Upper lobe of right lung (tissue), 1 donor: ENCODE measurements around the gene PPP6R3. TPM values are rescaled to one million over a fixed set of nuclear protein-coding genes. Genes with fewer than 3 reads are reported as not detected.

ENCODE experiments used
- ATAC-seq: fragments of 200-7000 bp; cut with Tn5 transposase; one replicate; pipeline ENCODE4 v1.9.1; 2020; ENCODE audit warnings: mild to moderate bottlenecking, moderate library complexity
- DNase-seq: peaks from one replicate; pipeline ENCODE4 v3.0.0-alpha.2; 2020
- H3K27ac ChIP-seq: fragments of 200-600 bp; one replicate; pipeline ENCODE4 v1.8.0; 2022
- H3K27me3 ChIP-seq: fragments of 200-600 bp; one replicate; pipeline ENCODE4 v1.8.0; 2022; ENCODE audit warnings: mild to moderate bottlenecking
- H3K36me3 ChIP-seq: fragments of 200-600 bp; one replicate; pipeline ENCODE4 v1.8.0; 2022
- H3K4me1 ChIP-seq: fragments of 200-600 bp; one replicate; pipeline ENCODE4 v1.8.0; 2022
- H3K4me3 ChIP-seq: fragments of 200-600 bp; one replicate; pipeline ENCODE4 v1.8.0; 2022; ENCODE audit warnings: mild to moderate bottlenecking
- H3K9me3 ChIP-seq: fragments of 200-600 bp; one replicate; pipeline ENCODE4 v1.8.0; 2022
- CTCF ChIP-seq: fragments of 200-600 bp; IDR thresholded peaks from one replicate; pipeline ENCODE4 v1.8.0; 2022; ENCODE audit warnings: antibody characterized with exemption
- intact Hi-C: fragments of 100-400 bp; cut with DNase I; formaldehyde crosslinking; loops from one replicate; pipeline ENCODE4 v1.11.0; 2022
- total RNA-seq: library from RNA; stranded (reverse); fragmentation: NEBNext Ultra II Directional; extraction: Animal tissue kit (Norgen Biotek cat#: 25700); gene quantifications from one replicate; pipeline ENCODE4 v1.2.1, GENCODE V29; 2021
- donor health status: DM: no; HTN: yes; CAD: no; lungs with severe emphysema.

PPP6R3 gene
- total RNA-seq, 1 donor from 2014 or later: 93.2 TPM

- no peak for TF ChIP-seq CTCF
- H3K27ac ChIP-seq: no peak overlapping the region
- H3K36me3 ChIP-seq: peaks cover 79% of the 10 kb centered on the region
- H3K9me3 ChIP-seq: no peaks in the 10 kb centered on the region
- ATAC-seq (no peak), DNase-seq (no peak)
- intact Hi-C loops: no loop called here
- no peak overlapping the region for H3K4me3 ChIP-seq
- H3K27me3 ChIP-seq: no peaks in the 10 kb centered on the region
- no peaks in the 10 kb centered on the region for H3K4me1 ChIP-seq
Observed at GRCh38 chr11:68589547-68590216, 129.1 kb downstream of the PPP6R3 start.

- Histone ChIP-seq H3K4me3 (no peak overlapping the region), H3K27me3 (no peaks in the 10 kb centered on the region), H3K36me3 (peaks cover 90% of the 10 kb centered on the region), H3K9me3 (no peaks in the 10 kb centered on the region), H3K27ac (no peak overlapping the region), H3K4me1 (no peaks in the 10 kb centered on the region)
- DNase-seq (no peak), ATAC-seq (no peak)
- no peak for TF ChIP-seq CTCF
- intact Hi-C loops: no loop called here
Observed at GRCh38 chr11:68591719-68592118, 131.2 kb downstream of the PPP6R3 start.

GRCh38 chr11:68593441-68593840, 132.9 kb downstream of the PPP6R3 start:
- Histone ChIP-seq H3K36me3 (peaks cover 95% of the 10 kb centered on the region), H3K4me1 (no peaks in the 10 kb centered on the region), H3K27ac (no peak overlapping the region), H3K4me3 (no peak overlapping the region), H3K27me3 (no peaks in the 10 kb centered on the region), H3K9me3 (no peaks in the 10 kb centered on the region)
- ATAC-seq: no peak
- intact Hi-C loops: no loop called here
- TF ChIP-seq CTCF: no peak
- no peak for DNase-seq

GRCh38 chr11:68594123-68594522, 133.6 kb downstream of the PPP6R3 start:
- ATAC-seq (no peak), DNase-seq (no peak)
- intact Hi-C loops: no loop called here
- H3K27me3 ChIP-seq: no peaks in the 10 kb centered on the region
- no peak overlapping the region for H3K27ac ChIP-seq
- H3K9me3 ChIP-seq: no peaks in the 10 kb centered on the region
- no peaks in the 10 kb centered on the region for H3K4me1 ChIP-seq
- no peak overlapping the region for H3K4me3 ChIP-seq
- no peak for TF ChIP-seq CTCF
- H3K36me3 ChIP-seq: peaks cover 95% of the 10 kb centered on the region

- DNase-seq (no peak), ATAC-seq (no peak)
- Histone ChIP-seq H3K36me3 (peaks cover 95% of the 10 kb centered on the region), H3K4me1 (no peaks in the 10 kb centered on the region), H3K27me3 (no peaks in the 10 kb centered on the region), H3K27ac (no peak overlapping the region), H3K9me3 (no peaks in the 10 kb centered on the region), H3K4me3 (no peak overlapping the region)
- intact Hi-C loops: no loop called here
- no peak for TF ChIP-seq CTCF
Observed at GRCh38 chr11:68596231-68596630, 135.7 kb downstream of the PPP6R3 start.
